IPS-18c (cell line): ENCODE data around the gene NACC1.
A peak's percentile ranks its signal among the peaks of the same experiment; 100 is the strongest.

Experiments
- H3K4me3 ChIP-seq: 2 replicates; pipeline ENCODE4 v1.7.0; 2013; ENCODE audit warnings: low read depth, mild to moderate bottlenecking, low read length, moderate library complexity; ENCODE audit not compliant: insufficient read depth
- H3K9me3 ChIP-seq: one replicate; pipeline ENCODE4 v1.6.1; 2013; ENCODE audit warnings: mild to moderate bottlenecking, low read length, moderate library complexity; ENCODE audit not compliant: control insufficient read depth, insufficient read depth

The NACC1 gene

DNA sequence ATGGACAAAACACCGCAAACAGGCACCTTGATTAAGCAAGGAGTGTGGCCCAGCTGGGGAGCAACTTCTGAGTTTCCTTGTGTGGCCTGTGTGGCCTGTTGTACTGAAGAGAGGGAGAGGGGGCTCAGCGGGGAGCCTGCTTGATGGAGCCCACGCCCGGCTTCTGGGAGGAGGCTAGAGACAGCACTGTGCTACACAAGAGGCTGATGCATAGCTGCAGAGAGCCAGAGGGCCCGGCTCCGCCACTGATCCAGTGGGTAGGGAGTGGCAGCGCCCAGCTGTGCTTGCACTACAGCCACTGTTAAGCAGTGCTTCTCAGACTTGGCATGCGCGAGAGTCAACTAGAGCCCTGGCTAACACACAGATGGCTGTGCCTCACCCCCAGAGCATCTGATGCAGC is 34.4 kb upstream of the NACC1 start:
- no peak overlapping the region for H3K4me3 ChIP-seq
- H3K9me3 ChIP-seq = no peaks in the 10 kb centered on the region

DNA sequence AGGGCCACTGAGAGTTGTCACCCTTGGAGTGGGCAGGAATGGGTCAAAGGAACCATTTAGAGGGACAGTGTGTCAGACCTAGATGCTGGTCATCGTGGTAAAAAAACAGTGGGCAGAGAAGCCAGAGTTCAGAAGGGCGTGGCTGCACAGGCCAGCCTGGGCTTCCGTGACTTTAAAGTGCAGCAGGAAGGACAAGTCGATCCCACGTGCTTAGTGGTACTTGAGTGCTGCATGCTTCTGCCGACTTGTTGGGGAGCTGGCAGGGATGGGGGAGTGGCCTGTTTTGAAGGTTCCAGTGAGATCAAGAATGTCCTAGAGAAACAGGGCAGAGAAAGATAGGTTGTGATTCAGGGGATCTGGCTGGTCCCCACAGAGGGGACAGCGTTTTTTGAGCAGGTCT is 32.4 kb upstream of the NACC1 start:
- no peak overlapping the region for H3K4me3 ChIP-seq
- H3K9me3 ChIP-seq = no peaks in the 10 kb centered on the region

DNA sequence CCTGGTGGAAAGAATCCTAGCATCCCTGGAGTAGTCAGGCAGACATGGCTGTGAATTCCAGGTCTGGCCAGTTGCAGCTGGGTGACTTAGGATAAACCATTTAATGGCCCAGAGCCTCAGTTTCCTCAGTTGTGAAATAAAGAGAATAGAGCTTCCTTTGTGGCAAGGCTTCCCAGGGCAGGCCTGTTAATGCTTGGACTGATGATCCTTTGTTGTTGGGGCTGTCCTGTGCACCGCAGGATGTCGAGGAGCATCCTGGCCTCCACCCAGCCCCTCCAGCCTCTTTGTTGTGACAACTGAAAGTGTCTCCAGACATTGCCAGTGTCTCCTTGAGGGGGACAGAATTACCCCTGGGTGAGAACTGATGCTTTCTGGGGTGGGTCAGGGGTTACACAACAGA is 31.7 kb upstream of the NACC1 start:
- Histone ChIP-seq H3K9me3 (no peaks in the 10 kb centered on the region), H3K4me3 (no peak overlapping the region)

DNA sequence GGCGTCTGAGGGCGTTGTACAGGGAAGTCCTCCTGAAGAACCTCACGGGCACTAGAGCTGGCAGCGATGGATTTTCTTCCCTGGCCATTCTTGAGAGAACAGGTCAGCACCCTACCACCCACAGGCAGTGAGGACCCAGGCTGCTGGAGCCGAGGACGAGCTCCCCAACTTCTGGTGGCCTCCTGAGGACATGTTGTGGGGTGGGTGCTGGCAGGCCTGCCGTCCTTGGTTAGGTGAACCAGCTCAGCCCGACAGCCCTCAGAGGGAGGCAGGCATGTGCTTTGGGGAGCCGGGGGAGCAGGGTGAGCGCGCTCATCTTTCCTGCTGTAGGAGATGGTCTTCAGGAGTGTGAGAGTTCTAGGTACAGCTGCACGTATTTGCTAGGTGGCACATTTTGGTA is 30.8 kb upstream of the NACC1 start:
- Histone ChIP-seq H3K4me3 (no peak overlapping the region), H3K9me3 (no peaks in the 10 kb centered on the region)

DNA sequence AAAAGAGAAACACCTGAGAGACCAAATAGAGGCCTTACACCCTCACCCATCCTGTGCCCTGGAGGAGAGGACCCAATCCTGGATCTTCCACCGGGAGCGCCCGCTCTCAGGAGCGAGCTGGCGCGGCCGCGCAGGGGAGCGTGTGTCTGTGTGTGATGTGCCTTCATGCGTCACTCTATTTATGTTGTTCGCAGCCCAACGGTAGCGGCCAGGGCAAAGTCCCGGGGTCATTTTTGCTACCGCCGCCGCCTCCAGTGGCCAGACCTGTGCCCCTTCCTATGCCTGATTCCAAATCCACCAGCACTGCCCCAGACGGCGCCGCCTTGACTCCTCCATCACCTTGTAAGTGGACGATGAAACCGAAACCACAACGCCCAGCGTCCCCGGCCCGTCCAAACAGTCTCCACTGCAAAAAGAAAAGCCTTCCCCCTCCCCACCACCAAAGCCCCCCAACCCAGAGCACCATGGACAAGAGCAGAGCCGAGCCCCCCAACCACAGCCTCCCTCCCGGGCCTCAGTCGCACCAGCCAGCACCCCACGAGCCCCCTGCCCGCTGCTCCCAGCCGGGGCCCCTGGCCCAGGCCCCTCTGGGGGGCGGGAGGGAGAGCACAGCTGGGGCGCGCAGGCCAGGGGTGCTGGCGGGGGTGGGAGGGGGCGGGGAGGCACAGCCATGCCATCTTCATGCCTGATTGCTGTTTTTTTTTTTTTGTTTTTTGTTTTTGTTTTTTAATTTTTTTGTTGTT is 30.1 kb upstream of the NACC1 start:
- Histone ChIP-seq H3K4me3 (no peak overlapping the region), H3K9me3 (no peaks in the 10 kb centered on the region)

DNA sequence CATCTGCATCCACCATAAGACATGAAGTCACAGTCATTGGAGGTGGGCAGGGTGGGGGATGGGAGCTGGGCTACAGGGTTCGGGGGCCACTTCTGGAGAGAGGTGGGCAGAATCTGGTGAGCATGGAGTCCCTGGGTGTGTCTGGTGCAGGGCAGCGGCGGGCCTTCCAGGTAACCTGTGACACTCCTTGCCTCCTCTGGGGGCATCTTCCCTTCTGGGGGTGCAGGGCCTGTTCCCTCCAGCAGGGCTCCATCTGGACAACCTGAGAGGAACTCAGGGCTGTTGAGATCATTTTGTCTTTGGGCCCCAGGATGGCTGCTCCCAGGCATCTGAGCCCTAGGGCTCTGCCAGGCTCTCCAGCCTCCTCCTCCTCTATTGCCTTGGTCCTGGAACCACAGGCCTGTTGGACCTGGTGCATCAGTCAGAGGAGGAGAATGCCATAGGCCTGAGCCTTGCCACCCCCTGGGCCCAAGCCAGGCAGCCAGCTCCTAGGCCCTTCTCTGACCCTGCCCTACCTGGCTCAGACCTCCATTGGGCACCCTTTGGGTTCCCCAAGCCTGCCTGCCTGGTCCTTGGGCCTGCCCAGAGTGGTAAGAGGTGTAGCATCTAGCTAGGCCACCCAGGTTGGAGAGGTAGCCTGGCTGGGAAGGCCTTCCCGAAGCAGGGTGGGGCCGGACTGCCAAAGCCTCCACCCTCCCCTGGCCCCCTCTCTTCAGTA is 28.8 kb upstream of the NACC1 start:
- no peak overlapping the region for H3K4me3 ChIP-seq

DNA sequence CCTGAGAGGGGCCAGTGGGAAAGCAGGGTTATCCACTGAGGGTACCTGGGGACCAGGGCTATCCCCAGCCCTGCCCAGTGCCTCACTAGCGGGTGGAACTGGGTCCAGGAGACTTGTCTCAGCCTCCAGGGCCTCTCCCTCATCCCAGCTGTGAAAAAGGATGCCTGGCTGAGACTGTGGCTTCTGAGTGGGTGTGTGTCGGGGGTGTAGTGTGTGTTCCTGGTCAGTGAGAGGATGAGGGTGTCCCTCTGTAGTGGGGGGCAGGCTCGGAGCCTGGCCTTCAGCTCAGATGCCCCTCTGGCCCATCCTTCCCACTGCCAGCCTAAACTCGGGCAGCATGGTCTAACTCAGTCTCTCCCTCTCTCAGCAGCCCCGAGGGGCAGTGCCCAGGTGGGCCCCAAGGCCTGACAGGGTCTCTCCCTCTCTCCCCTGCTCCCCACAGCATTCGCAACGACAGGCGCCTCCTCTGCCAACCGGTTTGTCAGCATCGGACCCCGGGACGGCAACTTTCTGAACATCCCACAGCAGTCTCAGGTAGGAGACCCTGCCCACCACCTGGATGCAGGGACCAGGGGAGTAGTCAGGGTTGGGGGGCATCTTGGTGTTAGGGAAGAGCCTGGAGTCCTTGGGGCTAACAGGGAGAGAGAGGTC is 28.1 kb upstream of the NACC1 start:
- Histone ChIP-seq H3K9me3 (no peaks in the 10 kb centered on the region), H3K4me3 (no peak overlapping the region)

More for the DNA sequence above, 28.8 kb upstream of the NACC1 start:
- H3K9me3 ChIP-seq = no peaks in the 10 kb centered on the region

DNA sequence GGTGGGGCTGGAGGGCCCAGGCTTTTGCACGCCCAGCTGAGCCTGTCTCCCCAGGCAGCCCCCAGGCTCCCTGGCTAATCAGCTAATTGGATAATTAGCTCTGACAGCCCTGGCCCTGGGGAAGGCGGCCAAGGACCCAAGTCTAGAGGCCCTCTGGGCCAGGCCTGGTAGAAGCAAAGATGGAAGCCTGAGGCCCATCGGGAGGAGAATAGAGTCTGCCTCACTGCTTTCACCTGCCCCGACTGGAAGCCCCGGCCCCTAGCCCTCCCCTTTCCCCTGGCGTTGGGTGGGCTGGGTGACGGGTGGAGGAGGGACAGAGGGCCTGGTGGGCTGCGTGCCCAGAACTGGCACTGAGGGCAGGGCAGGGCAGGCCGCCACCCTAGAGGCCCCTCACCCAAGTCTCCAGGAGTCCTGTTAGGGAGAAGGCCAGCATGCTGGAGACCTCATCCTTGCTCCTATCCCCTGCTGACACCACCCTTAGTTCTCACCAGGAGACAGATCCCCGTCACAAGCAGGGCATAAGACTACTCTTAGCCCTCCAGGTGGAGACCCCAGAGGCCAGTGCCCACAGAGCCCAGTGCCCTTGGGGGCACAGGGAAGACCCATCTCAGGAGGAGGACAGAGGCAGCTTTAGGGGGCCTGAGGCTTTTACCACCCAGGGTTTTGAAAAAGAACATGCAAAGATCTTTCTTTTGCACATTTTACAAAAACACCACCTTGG is 27.4 kb upstream of the NACC1 start:
- no peaks in the 10 kb centered on the region for H3K9me3 ChIP-seq
- H3K4me3 ChIP-seq = no peak overlapping the region

DNA sequence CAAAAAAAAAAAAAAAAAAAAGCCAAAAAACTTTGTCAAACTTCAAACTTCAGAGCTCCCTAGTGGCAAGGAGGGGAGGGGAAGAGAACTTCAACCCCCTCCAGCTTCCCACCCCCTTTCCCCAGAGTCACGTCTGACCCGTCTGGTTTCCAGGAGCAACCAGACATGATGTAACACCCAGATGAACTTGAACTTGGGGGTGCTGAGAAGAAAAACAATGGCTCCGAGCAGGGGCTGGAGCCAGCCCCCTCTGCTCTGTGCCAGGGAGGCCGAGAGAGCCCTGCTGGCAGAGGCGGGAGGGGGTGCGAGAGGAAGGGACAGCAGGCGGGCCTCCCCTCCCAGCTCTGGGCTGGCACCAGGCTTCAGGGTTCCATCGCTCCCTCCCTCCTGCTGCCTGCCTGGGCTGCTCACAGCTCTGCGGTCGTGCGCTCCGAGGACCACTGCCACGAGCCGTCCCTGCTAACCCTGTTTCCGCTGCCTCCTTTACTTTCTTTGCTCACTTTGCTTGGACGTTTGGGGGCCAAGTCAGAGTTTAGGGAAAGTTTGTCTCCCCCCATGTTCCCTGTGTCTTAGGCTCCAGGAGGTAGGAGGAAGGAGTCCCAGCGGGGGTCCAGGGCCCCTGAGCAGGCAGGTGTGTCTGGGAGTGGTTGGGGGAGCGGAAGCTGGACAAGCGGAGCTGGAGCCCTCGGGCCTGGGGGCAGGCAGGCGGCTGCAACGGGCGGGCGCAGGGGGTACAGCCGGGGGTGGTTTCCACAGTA is 26.5 kb upstream of the NACC1 start:
- Histone ChIP-seq H3K9me3 (no peaks in the 10 kb centered on the region), H3K4me3 (no peak overlapping the region)

DNA sequence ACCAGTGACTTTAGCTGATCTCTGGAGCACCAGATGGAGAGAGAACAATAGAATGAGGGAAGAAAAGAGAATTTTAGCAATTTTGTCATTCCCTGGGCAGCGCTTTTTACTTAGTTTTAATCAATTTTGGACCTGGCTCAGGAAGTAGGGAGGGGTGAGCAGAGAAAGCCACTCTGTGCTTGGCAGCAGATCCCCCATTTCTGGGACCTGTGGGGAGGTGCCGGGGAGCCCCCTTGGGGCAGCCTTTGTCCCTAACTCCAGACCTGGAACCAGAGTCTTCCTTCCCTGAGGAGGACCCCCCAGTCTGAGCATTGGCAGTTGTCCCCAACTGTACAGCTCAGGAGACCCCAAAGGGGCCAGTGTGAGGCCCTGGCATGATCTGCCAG is 25.9 kb upstream of the NACC1 start:
- Histone ChIP-seq H3K9me3 (no peaks in the 10 kb centered on the region), H3K4me3 (no peak overlapping the region)

DNA sequence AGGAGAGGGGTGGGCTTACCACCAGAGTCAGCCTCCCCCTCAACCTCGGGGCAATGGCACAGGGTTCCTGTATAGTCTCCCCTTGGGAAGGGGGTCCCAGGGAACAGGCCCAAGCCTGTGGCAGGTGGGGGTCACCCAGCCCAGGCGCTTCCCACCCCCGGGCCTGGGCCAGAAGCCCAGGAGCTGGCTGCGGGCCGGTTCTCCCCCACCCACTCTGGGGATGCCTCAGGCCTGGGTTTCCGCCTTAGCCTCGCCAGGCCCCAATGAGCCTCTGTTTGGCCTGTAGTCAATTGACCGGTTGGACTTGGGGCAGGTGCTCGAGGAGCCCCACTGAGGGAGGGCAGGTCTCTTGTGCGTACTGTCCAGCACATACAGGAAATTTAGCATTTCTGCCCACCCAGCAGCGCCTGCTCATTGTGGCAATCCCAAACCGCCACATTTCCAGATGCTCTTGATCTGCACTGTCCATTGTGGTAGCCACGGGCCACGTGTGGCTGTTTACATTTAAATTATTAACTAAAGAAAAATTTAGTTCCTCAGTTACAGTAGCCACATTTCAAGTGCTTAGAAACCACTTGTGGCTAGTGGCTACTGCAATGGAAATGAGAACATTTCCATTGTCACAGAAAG is 25.3 kb upstream of the NACC1 start:
- Histone ChIP-seq H3K9me3 (no peaks in the 10 kb centered on the region), H3K4me3 (no peak overlapping the region)

DNA sequence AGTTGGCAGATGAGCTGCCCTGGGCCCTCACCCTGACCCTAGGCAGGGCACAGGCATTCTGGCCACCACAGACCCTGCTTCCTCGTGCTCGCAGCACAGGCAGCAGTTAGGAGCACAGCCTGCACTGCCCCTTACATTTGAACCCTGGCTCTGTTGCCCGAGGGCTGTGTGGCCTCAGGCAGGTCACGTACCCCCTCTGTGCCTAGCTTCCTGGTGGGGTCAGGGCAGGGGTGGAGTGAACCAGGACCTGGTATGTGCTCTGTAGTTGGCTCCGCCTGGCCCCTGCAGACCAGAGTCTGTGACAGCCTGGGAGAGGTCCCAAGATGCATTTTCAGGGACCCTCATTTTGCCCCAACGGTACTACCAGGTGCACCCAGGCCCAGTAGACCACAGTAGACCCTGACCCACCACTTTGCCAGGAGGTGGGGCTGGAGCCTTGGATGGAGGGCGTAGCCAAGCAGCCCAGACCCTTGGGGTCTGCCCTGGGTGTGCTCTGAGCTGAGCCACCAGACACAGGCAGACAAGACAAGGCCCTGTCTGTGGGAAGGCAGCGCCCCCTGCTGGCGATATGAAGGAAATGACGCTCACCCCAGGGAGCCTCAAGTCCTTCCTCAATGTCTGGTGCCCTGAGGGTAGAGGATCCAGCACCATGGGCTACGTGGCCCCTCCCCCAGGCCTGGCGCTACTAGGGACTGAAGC is 24.5 kb upstream of the NACC1 start:
- Histone ChIP-seq H3K9me3 (no peaks in the 10 kb centered on the region), H3K4me3 (no peak overlapping the region)

DNA sequence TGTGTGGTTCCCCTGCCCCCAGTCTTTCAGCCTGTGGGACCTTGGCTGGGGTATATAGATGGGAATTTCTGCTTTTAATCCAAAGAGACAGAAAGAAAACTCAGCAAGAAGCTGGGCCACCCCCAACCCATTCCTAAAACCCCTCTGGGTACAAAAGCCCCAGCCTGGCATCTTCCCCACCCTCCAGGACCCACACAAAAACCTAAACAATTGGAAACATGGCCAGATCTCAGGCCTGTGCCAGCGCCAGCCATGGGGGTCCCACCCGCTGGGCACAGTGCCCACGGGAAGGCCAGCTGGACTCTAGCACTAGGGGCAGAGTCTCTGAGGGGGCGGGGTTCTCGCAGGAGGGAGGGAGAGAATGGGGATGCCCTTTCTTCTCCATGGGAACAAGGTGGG is 24.0 kb upstream of the NACC1 start:
- no peaks in the 10 kb centered on the region for H3K9me3 ChIP-seq

DNA sequence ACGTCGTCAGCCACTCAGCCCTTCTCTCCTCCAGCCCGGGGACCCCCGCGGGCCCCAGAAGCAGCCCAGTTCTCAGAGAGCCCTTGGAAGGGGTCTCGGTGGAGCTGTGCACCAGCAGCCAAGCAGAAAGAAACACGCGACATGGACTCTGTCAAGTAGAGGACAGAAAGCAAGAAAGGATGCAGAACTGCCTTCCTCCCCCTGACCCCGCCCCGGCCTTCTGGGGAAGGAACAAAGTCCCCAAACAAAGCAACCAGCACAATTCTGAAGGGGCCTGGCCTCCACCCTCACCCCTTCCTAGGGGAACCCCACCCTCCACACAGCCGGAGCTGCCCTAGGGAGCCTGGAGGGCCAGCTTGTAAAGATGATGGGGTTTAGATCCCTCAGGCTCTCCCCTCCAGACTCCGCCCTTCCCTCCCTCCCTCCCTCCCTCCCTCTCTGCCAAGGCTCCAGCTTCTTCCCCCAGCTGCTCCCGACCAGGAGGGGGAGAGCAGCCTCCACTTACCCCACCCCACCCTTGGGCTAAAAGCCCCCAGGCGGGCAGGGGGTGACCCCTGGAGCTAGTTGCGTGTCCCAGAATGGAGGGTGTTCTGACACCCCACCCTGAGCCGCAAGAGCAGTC is 23.2 kb upstream of the NACC1 start:
- Histone ChIP-seq H3K4me3 (peak overlapping the region; percentile 53), H3K9me3 (no peaks in the 10 kb centered on the region)

More for the DNA sequence above, 24.0 kb upstream of the NACC1 start:
- 0 out of 2 replicates have a peak overlapping the region, but pooled peaks have one; percentile 10 for H3K4me3 ChIP-seq

DNA sequence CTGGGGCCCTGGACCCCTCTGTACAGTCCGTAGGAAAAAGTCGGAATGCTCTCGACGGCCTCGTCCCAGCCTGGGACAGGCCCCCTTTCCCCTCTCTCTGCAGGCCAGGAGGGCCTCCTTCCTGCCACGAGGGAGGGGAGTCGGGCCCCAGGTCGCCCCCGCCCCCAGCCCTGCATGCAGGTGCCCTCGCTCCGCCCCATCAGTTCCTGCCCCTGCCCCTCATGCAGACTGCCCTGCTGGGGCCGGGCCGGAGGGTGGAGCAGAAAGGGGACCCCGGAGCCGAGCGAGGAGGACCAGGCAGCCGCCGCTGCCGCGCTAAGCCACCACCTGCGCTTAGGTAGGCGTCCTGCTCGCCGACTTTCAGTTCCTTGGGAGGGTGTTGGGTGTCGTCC is 22.7 kb upstream of the NACC1 start:
- peak overlapping the region; percentile 53 for H3K4me3 ChIP-seq
- H3K9me3 ChIP-seq = no peaks in the 10 kb centered on the region
